Parathyroid adenoma (tissue), 2 donors: ENCODE measurements around the gene AHNAK.

ENCODE experiments used
- H2AFZ ChIP-seq: fragments of 300-600 bp; sonication (generic); one replicate; pipeline ENCODE4 v1.7.0; 2017; ENCODE audit warnings: antibody characterized with exemption, mild to moderate bottlenecking
- H3K27ac ChIP-seq: fragments of 300-600 bp; sonication (generic); one replicate; pipeline ENCODE4 v1.7.0; 2017
- H3K27me3 ChIP-seq: fragments of 300-600 bp; sonication (generic); one replicate; pipeline ENCODE4 v1.7.0; 2017; ENCODE audit warnings: low read length; ENCODE audit not compliant: control insufficient read depth, insufficient read depth
- H3K36me3 ChIP-seq: fragments of 300-600 bp; sonication (generic); one replicate; pipeline ENCODE4 v1.7.0; 2017; ENCODE audit warnings: low read length; ENCODE audit not compliant: control insufficient read depth, insufficient read depth
- H3K4me1 ChIP-seq: fragments of 300-600 bp; sonication (generic); one replicate; pipeline ENCODE4 v1.7.0; 2017; ENCODE audit warnings: control low read depth
- H3K4me2 ChIP-seq: fragments of 300-600 bp; sonication (generic); one replicate; pipeline ENCODE4 v1.7.0; 2017; ENCODE audit warnings: low read length
- H3K4me3 ChIP-seq: fragments of 300-600 bp; sonication (generic); one replicate; pipeline ENCODE4 v1.7.0; 2017; ENCODE audit warnings: low read depth, low read length
- H3K79me2 ChIP-seq: fragments of 300-600 bp; sonication (generic); one replicate; pipeline ENCODE4 v1.7.0; 2017; ENCODE audit warnings: control low read depth
- H3K9ac ChIP-seq: fragments of 300-600 bp; sonication (generic); one replicate; pipeline ENCODE4 v1.7.0; 2017; ENCODE audit warnings: mild to moderate bottlenecking
- H3K9me3 ChIP-seq: fragments of 300-600 bp; sonication (generic); one replicate; pipeline ENCODE4 v1.7.0; 2017; ENCODE audit warnings: low read length; ENCODE audit not compliant: control insufficient read depth
- TF ChIP-seq, protein P1 (sequence below): fragments of 300-600 bp; sonication (generic); IDR thresholded peaks from one replicate; pipeline ENCODE4 v1.7.0; 2017; ENCODE audit warnings: antibody characterized with exemption, mild to moderate bottlenecking
- donor health status: primary hyperparathyroidism.

The AHNAK gene

DNA sequence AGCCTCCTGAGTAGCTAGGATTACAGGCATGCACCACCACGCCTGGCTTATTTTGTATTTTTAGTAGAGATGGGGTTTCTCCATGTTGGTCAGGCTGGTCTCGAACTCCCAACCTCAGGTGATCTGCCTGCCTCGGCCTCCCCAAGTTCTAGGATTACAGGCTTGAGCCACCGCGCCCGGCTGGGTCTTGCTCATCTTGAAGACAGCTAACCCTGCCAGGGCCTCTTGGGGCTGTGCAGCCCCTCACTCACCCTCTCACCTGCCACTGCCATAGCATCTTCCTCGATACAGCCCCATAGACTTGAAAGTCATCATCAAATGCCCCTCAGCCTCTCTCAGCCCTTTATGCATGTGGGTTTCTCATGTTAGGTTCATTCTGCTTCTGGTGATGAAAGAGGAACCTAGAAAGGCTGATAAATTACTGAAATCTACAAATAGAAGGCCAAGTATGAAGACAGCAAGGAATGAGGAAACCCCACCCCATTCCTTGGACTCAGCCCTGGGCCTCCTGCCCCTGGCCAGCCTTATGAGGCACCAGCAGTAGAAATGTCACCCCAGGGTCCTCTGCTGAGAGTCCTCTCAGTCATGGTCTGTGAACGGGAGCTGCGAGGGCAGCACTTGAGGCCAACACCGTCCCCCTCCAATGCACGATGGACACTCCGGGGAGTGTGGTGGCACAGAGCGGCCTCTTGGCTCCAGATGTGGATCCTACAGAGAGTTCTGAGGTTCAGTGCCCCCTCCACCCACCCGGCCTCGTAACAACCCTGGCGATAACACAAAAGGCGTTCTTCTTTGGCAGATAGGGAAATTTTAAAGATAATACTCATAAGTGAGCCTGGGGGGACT, 103.0 kb downstream of the AHNAK start:
- Histone ChIP-seq H2AFZ (peak overlapping the region; percentile 93), H3K9ac (no peak overlapping the region), H3K9me3 (no peaks in the 10 kb centered on the region), H3K4me3 (no peak overlapping the region), H3K4me2 (no peak overlapping the region), H3K79me2 (no peaks in the 10 kb centered on the region), H3K27me3 (no peaks in the 10 kb centered on the region), H3K36me3 (no peaks in the 10 kb centered on the region), H3K4me1 (peaks cover 11% of the 10 kb centered on the region), H3K27ac (peak overlapping the region; percentile 76)
- TF ChIP-seq, protein P1, sequence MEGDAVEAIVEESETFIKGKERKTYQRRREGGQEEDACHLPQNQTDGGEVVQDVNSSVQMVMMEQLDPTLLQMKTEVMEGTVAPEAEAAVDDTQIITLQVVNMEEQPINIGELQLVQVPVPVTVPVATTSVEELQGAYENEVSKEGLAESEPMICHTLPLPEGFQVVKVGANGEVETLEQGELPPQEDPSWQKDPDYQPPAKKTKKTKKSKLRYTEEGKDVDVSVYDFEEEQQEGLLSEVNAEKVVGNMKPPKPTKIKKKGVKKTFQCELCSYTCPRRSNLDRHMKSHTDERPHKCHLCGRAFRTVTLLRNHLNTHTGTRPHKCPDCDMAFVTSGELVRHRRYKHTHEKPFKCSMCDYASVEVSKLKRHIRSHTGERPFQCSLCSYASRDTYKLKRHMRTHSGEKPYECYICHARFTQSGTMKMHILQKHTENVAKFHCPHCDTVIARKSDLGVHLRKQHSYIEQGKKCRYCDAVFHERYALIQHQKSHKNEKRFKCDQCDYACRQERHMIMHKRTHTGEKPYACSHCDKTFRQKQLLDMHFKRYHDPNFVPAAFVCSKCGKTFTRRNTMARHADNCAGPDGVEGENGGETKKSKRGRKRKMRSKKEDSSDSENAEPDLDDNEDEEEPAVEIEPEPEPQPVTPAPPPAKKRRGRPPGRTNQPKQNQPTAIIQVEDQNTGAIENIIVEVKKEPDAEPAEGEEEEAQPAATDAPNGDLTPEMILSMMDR = no peak

DNA sequence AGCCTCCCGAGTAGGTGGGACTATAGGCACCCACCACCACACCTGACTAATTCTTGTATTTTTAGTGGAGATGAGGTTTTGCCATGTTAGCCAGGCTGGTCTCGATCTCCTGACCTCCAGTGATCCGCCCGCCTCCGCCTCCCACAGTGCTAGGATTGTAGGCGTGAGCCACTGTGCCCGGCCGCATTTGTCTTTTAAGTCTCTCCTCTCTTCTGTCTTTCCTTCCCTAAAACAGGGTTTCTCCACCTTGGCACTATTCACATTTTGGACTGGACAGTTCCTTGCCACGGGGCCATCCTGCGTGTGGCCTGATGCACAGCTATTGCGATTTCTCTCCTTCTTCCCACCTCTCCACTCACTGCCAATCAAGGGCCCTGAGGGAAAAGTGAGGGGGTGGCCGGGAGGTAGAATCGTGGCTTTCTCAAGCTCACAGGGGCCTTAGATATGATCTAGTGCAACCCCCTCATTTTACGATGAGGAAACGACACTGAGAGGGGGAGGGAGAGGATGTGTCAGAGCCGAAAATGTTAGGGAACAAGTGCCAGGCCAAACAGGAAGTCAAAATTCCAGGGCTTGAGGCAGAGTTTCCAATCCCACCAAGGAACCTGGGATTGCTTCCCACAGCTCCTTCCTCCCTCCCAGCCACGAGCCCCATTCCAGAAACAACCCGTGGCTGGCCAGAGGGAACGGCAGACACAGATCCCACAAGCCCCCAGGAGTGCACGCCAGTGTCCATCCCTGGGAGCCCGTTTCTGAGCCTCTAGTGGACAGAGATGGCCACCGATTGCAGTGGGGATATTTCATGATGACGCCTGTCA, 106.6 kb downstream of the AHNAK start:
- no peaks in the 10 kb centered on the region for H3K27me3 ChIP-seq
- peak overlapping the region; percentile 56 for H2AFZ ChIP-seq
- peaks cover 9% of the 10 kb centered on the region for H3K4me1 ChIP-seq
- no peak overlapping the region for H3K4me3 ChIP-seq
- H3K36me3 ChIP-seq = no peaks in the 10 kb centered on the region
- TF ChIP-seq, protein P1 = no peak
- no peak overlapping the region for H3K4me2 ChIP-seq
- H3K9me3 ChIP-seq = no peaks in the 10 kb centered on the region
- H3K27ac ChIP-seq = peak overlapping the region; percentile 49
- no peaks in the 10 kb centered on the region for H3K79me2 ChIP-seq
- no peak overlapping the region for H3K9ac ChIP-seq

DNA sequence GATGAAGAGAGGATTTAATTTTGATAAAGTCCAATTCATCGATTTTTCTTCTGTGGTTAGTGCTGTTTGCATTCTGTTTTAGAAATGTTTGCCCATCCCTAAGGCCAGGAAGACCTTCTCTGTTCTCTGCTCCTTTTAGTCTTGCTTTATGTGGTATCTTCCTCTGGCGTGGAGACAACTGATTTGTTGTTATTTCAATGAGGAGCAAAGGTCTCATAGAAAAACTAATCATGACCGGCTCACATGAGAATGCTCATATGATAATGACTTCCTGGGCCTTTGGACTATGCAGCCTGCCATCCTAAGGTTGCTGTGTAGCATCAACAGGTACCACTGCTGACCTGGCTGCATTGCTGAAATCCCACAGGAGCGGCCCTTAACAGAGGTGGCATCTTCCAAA, 108.0 kb downstream of the AHNAK start:
- no peak overlapping the region for H3K27ac ChIP-seq
- TF ChIP-seq, protein P1 = no peak
- H3K27me3 ChIP-seq = no peaks in the 10 kb centered on the region
- no peaks in the 10 kb centered on the region for H3K79me2 ChIP-seq
- H3K4me3 ChIP-seq = no peak overlapping the region
- no peak overlapping the region for H3K9ac ChIP-seq
- H3K4me1 ChIP-seq = no peaks in the 10 kb centered on the region
- no peaks in the 10 kb centered on the region for H3K9me3 ChIP-seq
- no peaks in the 10 kb centered on the region for H3K36me3 ChIP-seq
- H2AFZ ChIP-seq = no peak overlapping the region
- no peak overlapping the region for H3K4me2 ChIP-seq

DNA sequence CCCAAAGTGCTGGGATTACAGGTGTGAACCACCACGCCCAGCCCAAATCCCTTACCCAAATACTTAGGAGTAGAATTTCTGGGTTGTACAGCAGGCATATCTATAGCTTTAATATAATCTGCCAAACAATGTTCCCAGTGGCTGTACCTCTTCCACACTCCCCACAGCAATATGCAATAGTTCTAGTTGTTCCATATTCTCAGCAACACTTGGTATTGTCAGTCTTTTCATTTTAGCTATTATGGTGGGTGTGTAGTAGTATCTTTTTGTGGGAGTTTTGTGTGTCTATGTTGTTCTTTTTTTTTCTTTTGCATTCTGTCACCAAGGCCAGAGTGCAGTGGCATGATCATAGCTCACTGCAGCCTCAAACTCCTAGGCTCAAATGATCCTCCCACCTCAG, 109.0 kb downstream of the AHNAK start:
- no peaks in the 10 kb centered on the region for H3K27me3 ChIP-seq
- no peaks in the 10 kb centered on the region for H3K36me3 ChIP-seq
- no peaks in the 10 kb centered on the region for H3K4me1 ChIP-seq
- TF ChIP-seq, protein P1 = no peak
- no peaks in the 10 kb centered on the region for H3K79me2 ChIP-seq
- no peak overlapping the region for H3K4me2 ChIP-seq
- H3K27ac ChIP-seq = no peak overlapping the region
- no peak overlapping the region for H3K4me3 ChIP-seq
- no peaks in the 10 kb centered on the region for H3K9me3 ChIP-seq
- no peak overlapping the region for H3K9ac ChIP-seq
- H2AFZ ChIP-seq = no peak overlapping the region
